SK-N-SH (cell line): ENCODE results near the gene TRIM15. TPM values are rescaled to one million over a fixed set of nuclear protein-coding genes. Genes with fewer than 3 reads are reported as not detected.

Experiments used
- CTCF ChIA-PET: fragments of 300-600, 350-600 bp; formaldehyde crosslinking; extraction: SDS; loops from one replicate; lab custom pipeline; 2021; lab: Yijun Ruan, JAX
- POLR2A ChIA-PET: fragments of 350-600 bp; sonication (Branson Sonifier 250); formaldehyde crosslinking; extraction: SDS; loops from one replicate; lab custom pipeline; 2020; ENCODE audit warnings: antibody characterized with exemption, inconsistent platforms; lab: Yijun Ruan, JAX
- DNase-seq: peaks from one replicate; pipeline ENCODE4 v3.0.0; 2012
- H2AFZ ChIP-seq: fragments of 200-600 bp; sonication (generic); 2 replicates; pipeline ENCODE4 v1.8.1; 2016; ENCODE audit warnings: antibody characterized with exemption, mild to moderate bottlenecking, low read depth
- H3F3A ChIP-seq: fragments of 200-600 bp; sonication (generic); replicated peaks from 2 replicates; pipeline ENCODE3; 2016; ENCODE audit warnings: antibody characterized with exemption, mild to moderate bottlenecking; ENCODE audit not compliant: insufficient read depth
- H3K27ac ChIP-seq, 2 experiments: fragments of 200-500 bp in 1 of 2; fragments of 200-600 bp in 1 of 2; sonication (Bioruptor generic) in 1 of 2; sonication (generic), shearing (Covaris generic) in 1 of 2; 2 replicates each; pipeline versions ENCODE4 v1.5.1 to v1.6.1; 2014 to 2016; ENCODE audit warnings: low read depth in 2 of 2, inconsistent platforms in 1 of 2, low read length in 1 of 2, mild to moderate bottlenecking in 1 of 2, mixed read lengths in 1 of 2
- H3K27me3 ChIP-seq: fragments of 200-600 bp; sonication (generic), shearing (Covaris generic); 2 replicates; pipeline ENCODE4 v1.6.1; 2016; ENCODE audit warnings: mixed run types; ENCODE audit not compliant: insufficient read depth
- H3K36me3 ChIP-seq, 2 experiments: fragments of 200-500 bp in 1 of 2; fragments of 200-600 bp in 1 of 2; sonication (Bioruptor generic) in 1 of 2; sonication (generic) in 1 of 2; replicated peaks in 1 of 2; 2 replicates each; pipeline versions ENCODE3 to v1.5.1; 2014 to 2016; ENCODE audit warnings: low read length in 1 of 2, mild to moderate bottlenecking in 1 of 2; ENCODE audit not compliant: insufficient read depth in 2 of 2, control insufficient read depth in 1 of 2
- H3K4me1 ChIP-seq, 2 experiments: fragments of 200-500 bp in 1 of 2; fragments of 200-600 bp in 1 of 2; sonication (Bioruptor generic) in 1 of 2; sonication (generic), shearing (Covaris generic) in 1 of 2; 2 replicates each; pipeline versions ENCODE4 v1.5.1 to v1.6.1; 2014 to 2016; ENCODE audit warnings: low read depth in 1 of 2, low read length in 1 of 2, mixed run types in 1 of 2; ENCODE audit not compliant: insufficient read depth in 2 of 2, control insufficient read depth in 1 of 2
- H3K4me2 ChIP-seq: fragments of 200-600 bp; sonication (generic), shearing (Covaris generic); 2 replicates; pipeline ENCODE4 v1.6.1; 2017; ENCODE audit warnings: mixed run types
- H3K4me3 ChIP-seq, 2 experiments: fragments of 200-500 bp in 1 of 2; fragments of 200-600 bp in 1 of 2; sonication (Bioruptor generic) in 1 of 2; sonication (generic), shearing (Covaris generic) in 1 of 2; 2 replicates each; pipeline versions ENCODE4 v1.5.1 to v1.8.1; 2014 to 2016; ENCODE audit warnings: low read depth in 2 of 2, inconsistent platforms in 1 of 2, low read length in 1 of 2, mild to moderate bottlenecking in 1 of 2, mixed read lengths in 1 of 2, moderate library complexity in 1 of 2
- H3K79me2 ChIP-seq: fragments of 200-600 bp; sonication (generic); 2 replicates; pipeline ENCODE4 v1.8.1; 2017; ENCODE audit warnings: mild to moderate bottlenecking; ENCODE audit not compliant: insufficient read depth
- H3K9ac ChIP-seq: fragments of 200-600 bp; sonication (generic); 2 replicates; pipeline ENCODE4 v1.6.1; 2017; ENCODE audit warnings: mixed run types
- H3K9me2 ChIP-seq: fragments of 200-600 bp; sonication (generic); 2 replicates; pipeline ENCODE4 v1.6.1; 2017; ENCODE audit warnings: mixed run types
- H3K9me3 ChIP-seq: fragments of 200-600 bp; sonication (generic); 2 replicates; pipeline ENCODE4 v1.6.1; 2017; ENCODE audit warnings: mixed run types, mild to moderate bottlenecking, moderate library complexity
- H4K20me1 ChIP-seq: fragments of 200-600 bp; sonication (generic); 2 replicates; pipeline ENCODE4 v1.6.1; 2017; ENCODE audit warnings: mild to moderate bottlenecking, mixed run types; ENCODE audit not compliant: insufficient read depth
- ELF1 ChIP-seq: IDR thresholded peaks from 2 replicates; pipeline ENCODE4 v1.4.0; 2012
- EP300 ChIP-seq, 2 experiments: IDR thresholded peaks; 2 replicates each; pipeline versions ENCODE4 v1.4.0 to v1.6.1; 2012; ENCODE audit warnings: borderline replicate concordance in 1 of 2, low read depth in 1 of 2, low read length in 1 of 2
- FOXJ3 ChIP-seq: sonication (generic); formaldehyde crosslinking; IDR thresholded peaks from 2 replicates; pipeline ENCODE4 v1.5.1; 2020; ENCODE audit warnings: mild to moderate bottlenecking, missing genetic modification reagents
- FOXM1 ChIP-seq: IDR thresholded peaks from 2 replicates; pipeline ENCODE4 v1.4.0; 2012; ENCODE audit warnings: low read depth, mild to moderate bottlenecking
- GABPA ChIP-seq: IDR thresholded peaks from 2 replicates; pipeline ENCODE4 v1.4.0; 2012; ENCODE audit warnings: low read depth, mild to moderate bottlenecking
- GATA2 ChIP-seq: sonication (generic); formaldehyde crosslinking; IDR thresholded peaks from 2 replicates; pipeline ENCODE4 v1.5.0; 2020; ENCODE audit warnings: mild to moderate bottlenecking, missing genetic modification reagents
- JUND ChIP-seq: IDR thresholded peaks from 2 replicates; pipeline ENCODE4 v1.4.0; 2012
- MAX ChIP-seq: IDR thresholded peaks from 2 replicates; pipeline ENCODE4 v1.4.0; 2012; ENCODE audit warnings: low read depth
- MEF2A ChIP-seq: IDR thresholded peaks from 2 replicates; pipeline ENCODE4 v1.4.0; 2012; ENCODE audit warnings: low read depth, borderline replicate concordance
- MXI1 ChIP-seq: IDR thresholded peaks from 2 replicates; pipeline ENCODE4 v1.6.1; 2012; ENCODE audit warnings: mild to moderate bottlenecking, low read depth, low read length, improper control_type of control experiment
- NFIC ChIP-seq: IDR thresholded peaks from 2 replicates; pipeline ENCODE4 v1.4.0; 2012; ENCODE audit warnings: borderline replicate concordance
- NRF1 ChIP-seq: IDR thresholded peaks from 2 replicates; pipeline ENCODE4 v1.6.1; 2012; ENCODE audit warnings: low read depth, mild to moderate bottlenecking, low read length
- POLR2AphosphoS5 ChIP-seq: IDR thresholded peaks from 2 replicates; pipeline ENCODE4 v1.6.1; 2012; ENCODE audit warnings: low read depth, low read length
- RCOR1 ChIP-seq: fragments of 150-350 bp; IDR thresholded peaks from 2 replicates; pipeline ENCODE4 v1.6.1; 2017; ENCODE audit warnings: antibody characterized with exemption, low read length
- RFX5 ChIP-seq: IDR thresholded peaks from 2 replicates; pipeline ENCODE4 v1.6.1; 2012; ENCODE audit warnings: mild to moderate bottlenecking, improper control_type of control experiment, low read length
- RXRA ChIP-seq: IDR thresholded peaks from 2 replicates; pipeline ENCODE4 v1.4.0; 2012; ENCODE audit warnings: low read depth, mild to moderate bottlenecking, borderline replicate concordance
- SIN3A ChIP-seq: IDR thresholded peaks from 2 replicates; pipeline ENCODE4 v1.6.1; 2012; ENCODE audit warnings: low read depth, mild to moderate bottlenecking, low read length, moderate library complexity, borderline replicate concordance
- TAF1 ChIP-seq: IDR thresholded peaks from 2 replicates; pipeline ENCODE4 v1.6.1; 2012; ENCODE audit warnings: low read depth, mild to moderate bottlenecking, low read length, moderate library complexity, borderline replicate concordance
- TCF12 ChIP-seq: IDR thresholded peaks from 2 replicates; pipeline ENCODE4 v1.4.0; 2012
- TEAD4 ChIP-seq: IDR thresholded peaks from 2 replicates; pipeline ENCODE4 v1.4.0; 2012; ENCODE audit warnings: mild to moderate bottlenecking, borderline replicate concordance; ENCODE audit not compliant: insufficient read depth
- USF1 ChIP-seq: IDR thresholded peaks from 2 replicates; pipeline ENCODE4 v1.4.0; 2012; ENCODE audit warnings: low read depth, borderline replicate concordance
- WGBS: methylation state at CpG from one replicate; pipeline ENCODE4 v1.1.6; 2017; ENCODE audit warnings: low lambda C conversion rate; 5-methylcytosine and 5-hydroxymethylcytosine counted together
- polyA plus RNA-seq, 3 experiments: library from polyadenylated mRNA; depleted of rRNA; stranded (reverse); fragments of >200 nt; gene quantifications; 2 replicates each; pipeline ENCODE4 v1.2.3, GENCODE V29; 2012
- TF ChIP-seq, protein P1 (sequence below): IDR thresholded peaks from 2 replicates; pipeline ENCODE4 v1.6.1; 2012; ENCODE audit warnings: mild to moderate bottlenecking, low read depth, low read length, moderate library complexity
- TF ChIP-seq, protein P2 (sequence below): IDR thresholded peaks from 2 replicates; pipeline ENCODE4 v1.4.0; 2012; ENCODE audit warnings: low read depth, borderline replicate concordance

The TRIM15 gene
- polyA plus RNA-seq, 1 of the 3 experiments (the other 2 are of a cell fraction), result not detected

GRCh38 chr6:30145818-30146217 lies 17.5 kb upstream of the TRIM15 start (continued):
- TF ChIP-seq MEF2A (no peak), POLR2AphosphoS5 (no peak), TEAD4 (no peak), GATA2 (CRISPR knock-in tag) (no peak), FOXJ3 (CRISPR knock-in tag) (no peak), NFIC (no peak)

- H3K27ac ChIP-seq, result no peak overlapping the region
- no peaks in the 10 kb centered on the region for H3K79me2 ChIP-seq
- no peak overlapping the region for H2AFZ ChIP-seq
- ChIA-PET POLR2A (no interaction called here), CTCF (interaction anchor here (0.5 to 9.3 kb wide), 5 partner anchors 16 to 474 kb away, joined by 3 to 91 read pairs (median 4); no protein-coding TSS in a partner anchor)
- no peaks in the 10 kb centered on the region for H3F3A ChIP-seq
- H3K9ac ChIP-seq, result no peak overlapping the region
- H4K20me1 ChIP-seq, result no peaks in the 10 kb centered on the region
- no peak overlapping the region for H3K4me2 ChIP-seq
- TF ChIP-seq RCOR1 (no peak), RFX5 (no peak), JUND (no peak), TCF12 (no peak), MAX (no peak), NRF1 (no peak), ELF1 (no peak), GATA2 (CRISPR knock-in tag) (no peak), EP300 (IDR thresholded peaks at IDR 0.05; ENCODE audit: borderline replicate concordance in 1 of 2, low read depth in 1 of 2, low read length in 1 of 2) (no peak), POLR2AphosphoS5 (no peak), TAF1 (no peak), USF1 (no peak), SIN3A (no peak), GABPA (no peak), MXI1 (no peak), RXRA (no peak), FOXM1 (no peak)
- TF ChIP-seq, protein P1, sequence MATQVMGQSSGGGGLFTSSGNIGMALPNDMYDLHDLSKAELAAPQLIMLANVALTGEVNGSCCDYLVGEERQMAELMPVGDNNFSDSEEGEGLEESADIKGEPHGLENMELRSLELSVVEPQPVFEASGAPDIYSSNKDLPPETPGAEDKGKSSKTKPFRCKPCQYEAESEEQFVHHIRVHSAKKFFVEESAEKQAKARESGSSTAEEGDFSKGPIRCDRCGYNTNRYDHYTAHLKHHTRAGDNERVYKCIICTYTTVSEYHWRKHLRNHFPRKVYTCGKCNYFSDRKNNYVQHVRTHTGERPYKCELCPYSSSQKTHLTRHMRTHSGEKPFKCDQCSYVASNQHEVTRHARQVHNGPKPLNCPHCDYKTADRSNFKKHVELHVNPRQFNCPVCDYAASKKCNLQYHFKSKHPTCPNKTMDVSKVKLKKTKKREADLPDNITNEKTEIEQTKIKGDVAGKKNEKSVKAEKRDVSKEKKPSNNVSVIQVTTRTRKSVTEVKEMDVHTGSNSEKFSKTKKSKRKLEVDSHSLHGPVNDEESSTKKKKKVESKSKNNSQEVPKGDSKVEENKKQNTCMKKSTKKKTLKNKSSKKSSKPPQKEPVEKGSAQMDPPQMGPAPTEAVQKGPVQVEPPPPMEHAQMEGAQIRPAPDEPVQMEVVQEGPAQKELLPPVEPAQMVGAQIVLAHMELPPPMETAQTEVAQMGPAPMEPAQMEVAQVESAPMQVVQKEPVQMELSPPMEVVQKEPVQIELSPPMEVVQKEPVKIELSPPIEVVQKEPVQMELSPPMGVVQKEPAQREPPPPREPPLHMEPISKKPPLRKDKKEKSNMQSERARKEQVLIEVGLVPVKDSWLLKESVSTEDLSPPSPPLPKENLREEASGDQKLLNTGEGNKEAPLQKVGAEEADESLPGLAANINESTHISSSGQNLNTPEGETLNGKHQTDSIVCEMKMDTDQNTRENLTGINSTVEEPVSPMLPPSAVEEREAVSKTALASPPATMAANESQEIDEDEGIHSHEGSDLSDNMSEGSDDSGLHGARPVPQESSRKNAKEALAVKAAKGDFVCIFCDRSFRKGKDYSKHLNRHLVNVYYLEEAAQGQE, result no peak
- TF ChIP-seq, protein P2, sequence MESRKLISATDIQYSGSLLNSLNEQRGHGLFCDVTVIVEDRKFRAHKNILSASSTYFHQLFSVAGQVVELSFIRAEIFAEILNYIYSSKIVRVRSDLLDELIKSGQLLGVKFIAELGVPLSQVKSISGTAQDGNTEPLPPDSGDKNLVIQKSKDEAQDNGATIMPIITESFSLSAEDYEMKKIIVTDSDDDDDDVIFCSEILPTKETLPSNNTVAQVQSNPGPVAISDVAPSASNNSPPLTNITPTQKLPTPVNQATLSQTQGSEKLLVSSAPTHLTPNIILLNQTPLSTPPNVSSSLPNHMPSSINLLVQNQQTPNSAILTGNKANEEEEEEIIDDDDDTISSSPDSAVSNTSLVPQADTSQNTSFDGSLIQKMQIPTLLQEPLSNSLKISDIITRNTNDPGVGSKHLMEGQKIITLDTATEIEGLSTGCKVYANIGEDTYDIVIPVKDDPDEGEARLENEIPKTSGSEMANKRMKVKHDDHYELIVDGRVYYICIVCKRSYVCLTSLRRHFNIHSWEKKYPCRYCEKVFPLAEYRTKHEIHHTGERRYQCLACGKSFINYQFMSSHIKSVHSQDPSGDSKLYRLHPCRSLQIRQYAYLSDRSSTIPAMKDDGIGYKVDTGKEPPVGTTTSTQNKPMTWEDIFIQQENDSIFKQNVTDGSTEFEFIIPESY, result no peak
- no peak overlapping the region for H3K4me3 ChIP-seq
- 14% methylated on average over 1 of the region's 3 CpGs for WGBS
- H3K4me1 ChIP-seq, result peaks cover 0 to 6% of the 10 kb centered on the region in 2 experiments; a peak in 2 of 4 replicates
- peaks cover 19% of the 10 kb centered on the region for H3K27me3 ChIP-seq
- H3K36me3 ChIP-seq, result no peaks in the 10 kb centered on the region
- no peak for DNase-seq
- no peaks in the 10 kb centered on the region for H3K9me3 ChIP-seq
- no peaks in the 10 kb centered on the region for H3K9me2 ChIP-seq
Observed at GRCh38 chr6:30147096-30147495, 16.2 kb upstream of the TRIM15 start.
